Colonic mucosa (tissue), 4 donors: ENCODE data around the gene CYP27A1. TPM values are rescaled to one million over a fixed set of nuclear protein-coding genes. Genes with fewer than 3 reads are reported as not detected.

Experiments
- DNase-seq: peaks from one replicate; pipeline ENCODE4 v3.0.0-alpha.2; 2020
- H3K27ac ChIP-seq: fragments of 200-600 bp; one replicate; pipeline ENCODE4 v1.8.0; 2021
- H3K27me3 ChIP-seq: fragments of 200-600 bp; one replicate; pipeline ENCODE4 v1.8.0; 2021
- H3K36me3 ChIP-seq: fragments of 200-600 bp; one replicate; pipeline ENCODE4 v1.8.0; 2021
- H3K4me1 ChIP-seq: fragments of 200-600 bp; one replicate; pipeline ENCODE4 v1.8.0; 2021; ENCODE audit warnings: mild to moderate bottlenecking
- H3K4me3 ChIP-seq: fragments of 200-600 bp; one replicate; pipeline ENCODE4 v1.8.0; 2021
- H3K9ac ChIP-seq, 2 donors: one replicate each; pipeline ENCODE4 v1.7.0; 2013; ENCODE audit warnings: control low read depth in 2 of 2, low read depth in 2 of 2, low read length in 2 of 2
- H3K9me3 ChIP-seq: fragments of 200-600 bp; one replicate; pipeline ENCODE4 v1.8.0; 2021
- intact Hi-C: fragments of 100-400 bp; cut with DNase I; formaldehyde crosslinking; loops from one replicate; pipeline ENCODE4 v1.14.1; 2022
- total RNA-seq, 2 donors: library from RNA; stranded (reverse); fragmentation: NEBNext Ultra II Directional in 1 of 2; extraction: Animal tissue kit (Norgen Biotek cat#: 25700) in 1 of 2; gene quantifications; one replicate each; pipeline ENCODE4 v1.2.1, GENCODE V29; 2021
- TF ChIP-seq, protein P1 (sequence below): fragments of 200-600 bp; IDR thresholded peaks from one replicate; pipeline ENCODE4 v1.8.0; 2022; ENCODE audit warnings: antibody characterized with exemption, mild to moderate bottlenecking
- donor health status: healthy.
- donor health status: DM: no; HTN: no; CAD: no.
- donor health status: DM: no; HTN: no; CAD: no.

Gene CYP27A1
- total RNA-seq, 2 donors from 2014 or later = 21.7 to 54.0 TPM

DNA sequence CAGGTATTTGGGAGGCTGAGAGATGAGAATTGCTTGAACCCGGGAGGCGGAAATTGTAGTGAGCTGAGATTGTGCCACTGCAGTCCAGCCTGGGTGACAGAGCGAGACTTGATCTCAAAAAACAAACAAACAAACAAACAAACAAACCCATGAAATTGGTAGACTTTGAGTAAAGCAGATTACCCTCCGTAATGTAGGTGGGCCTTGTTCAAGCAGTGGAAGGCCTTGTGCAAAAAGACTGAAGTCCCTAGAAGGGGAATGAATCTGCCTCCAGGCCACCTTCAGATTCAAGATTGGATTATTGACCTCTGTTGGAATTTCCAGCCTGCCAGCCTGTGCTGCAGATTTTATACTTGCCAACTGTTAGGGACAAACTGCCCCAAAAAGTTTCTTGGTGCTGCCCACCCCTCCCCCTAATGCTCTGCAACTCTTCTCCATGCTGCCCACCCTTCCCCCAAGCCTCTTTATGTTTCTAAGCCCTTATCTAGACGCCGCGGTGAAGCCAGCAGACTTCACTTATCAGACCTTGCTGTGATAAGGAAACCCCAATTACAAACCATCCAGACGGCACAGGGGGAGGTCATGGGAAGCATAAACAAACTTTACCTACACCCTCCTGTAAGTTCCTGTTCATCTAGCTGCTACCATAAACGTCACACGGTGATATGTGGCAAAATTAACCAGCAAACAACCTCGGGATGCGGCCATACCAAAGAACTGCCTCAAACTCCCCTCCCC, 17.0 kb downstream of the CYP27A1 start:
- Histone ChIP-seq H3K27ac (no peak overlapping the region), H3K9ac (no peak overlapping the region)
- TF ChIP-seq, protein P1, sequence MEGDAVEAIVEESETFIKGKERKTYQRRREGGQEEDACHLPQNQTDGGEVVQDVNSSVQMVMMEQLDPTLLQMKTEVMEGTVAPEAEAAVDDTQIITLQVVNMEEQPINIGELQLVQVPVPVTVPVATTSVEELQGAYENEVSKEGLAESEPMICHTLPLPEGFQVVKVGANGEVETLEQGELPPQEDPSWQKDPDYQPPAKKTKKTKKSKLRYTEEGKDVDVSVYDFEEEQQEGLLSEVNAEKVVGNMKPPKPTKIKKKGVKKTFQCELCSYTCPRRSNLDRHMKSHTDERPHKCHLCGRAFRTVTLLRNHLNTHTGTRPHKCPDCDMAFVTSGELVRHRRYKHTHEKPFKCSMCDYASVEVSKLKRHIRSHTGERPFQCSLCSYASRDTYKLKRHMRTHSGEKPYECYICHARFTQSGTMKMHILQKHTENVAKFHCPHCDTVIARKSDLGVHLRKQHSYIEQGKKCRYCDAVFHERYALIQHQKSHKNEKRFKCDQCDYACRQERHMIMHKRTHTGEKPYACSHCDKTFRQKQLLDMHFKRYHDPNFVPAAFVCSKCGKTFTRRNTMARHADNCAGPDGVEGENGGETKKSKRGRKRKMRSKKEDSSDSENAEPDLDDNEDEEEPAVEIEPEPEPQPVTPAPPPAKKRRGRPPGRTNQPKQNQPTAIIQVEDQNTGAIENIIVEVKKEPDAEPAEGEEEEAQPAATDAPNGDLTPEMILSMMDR = no peak

DNA sequence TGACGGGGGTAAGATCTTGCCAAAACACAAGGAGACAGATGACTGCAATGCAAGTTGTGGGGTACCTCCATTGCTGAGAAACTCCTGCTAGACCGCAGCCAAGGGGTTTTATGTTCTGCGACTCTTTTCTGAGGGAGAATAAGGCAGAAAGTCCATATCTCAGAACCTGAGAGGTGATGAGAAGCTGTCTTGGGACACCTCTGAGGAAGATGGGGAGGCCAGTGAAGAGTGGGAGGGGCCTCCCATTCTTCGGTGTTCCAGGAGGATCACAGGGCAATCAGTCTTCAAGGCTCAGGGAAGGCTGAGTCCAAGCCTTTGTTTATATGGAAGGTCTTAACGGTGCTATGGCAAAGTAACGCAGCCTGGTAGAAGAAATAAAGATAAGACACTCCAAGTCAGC, 18.0 kb downstream of the CYP27A1 start:
- Histone ChIP-seq H3K36me3 (no peaks in the 10 kb centered on the region), H3K27ac (no peak overlapping the region), H3K27me3 (no peaks in the 10 kb centered on the region), H3K4me1 (no peaks in the 10 kb centered on the region), H3K9ac (no peak overlapping the region), H3K4me3 (no peak overlapping the region), H3K9me3 (no peaks in the 10 kb centered on the region)
- intact Hi-C loops = no loop called here
- TF ChIP-seq, protein P1 = no peak
- DNase-seq = no peak

More for the DNA sequence above, 17.0 kb downstream of the CYP27A1 start:
- Histone ChIP-seq H3K9me3 (no peaks in the 10 kb centered on the region), H3K36me3 (no peaks in the 10 kb centered on the region), H3K27me3 (no peaks in the 10 kb centered on the region), H3K4me1 (no peaks in the 10 kb centered on the region), H3K4me3 (no peak overlapping the region)
- intact Hi-C loops = no loop called here
- DNase-seq = no peak

DNA sequence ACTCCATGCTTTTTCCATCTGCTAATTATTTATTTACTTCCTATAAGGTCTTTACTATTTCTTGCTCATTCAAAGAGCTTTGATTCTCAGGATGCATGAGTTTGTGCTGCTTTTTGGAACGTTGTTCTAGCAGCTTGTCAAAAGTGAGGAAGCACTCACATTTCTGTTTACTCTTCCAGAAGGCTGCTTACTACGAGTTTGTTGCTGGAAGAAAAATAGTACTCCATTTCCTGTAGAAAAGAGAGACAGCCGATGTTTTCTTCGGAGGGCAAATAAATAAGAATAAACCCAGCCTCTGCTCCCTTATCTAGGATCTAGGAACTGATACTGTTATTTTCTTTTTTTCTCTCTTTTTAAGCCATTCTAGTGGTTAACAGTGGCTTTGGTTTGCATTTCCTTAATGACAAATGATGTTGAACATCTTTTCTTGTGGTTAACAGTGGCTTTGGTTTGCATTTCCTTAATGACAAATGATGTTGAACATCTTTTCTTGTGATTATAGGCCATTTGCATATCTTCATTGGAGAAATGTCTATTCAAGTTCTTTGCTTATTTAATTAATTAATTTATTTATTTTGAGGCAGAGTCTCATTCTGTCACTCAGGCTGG, 20.5 kb downstream of the CYP27A1 start:
- no peaks in the 10 kb centered on the region for H3K36me3 ChIP-seq
- no peaks in the 10 kb centered on the region for H3K4me1 ChIP-seq
- H3K27ac ChIP-seq = no peak overlapping the region
- H3K27me3 ChIP-seq = no peaks in the 10 kb centered on the region
- H3K9me3 ChIP-seq = no peaks in the 10 kb centered on the region
- TF ChIP-seq, protein P1 = no peak
- intact Hi-C loops = no loop called here
- no peak overlapping the region for H3K4me3 ChIP-seq
- no peak overlapping the region for H3K9ac ChIP-seq
- DNase-seq = no peak

DNA sequence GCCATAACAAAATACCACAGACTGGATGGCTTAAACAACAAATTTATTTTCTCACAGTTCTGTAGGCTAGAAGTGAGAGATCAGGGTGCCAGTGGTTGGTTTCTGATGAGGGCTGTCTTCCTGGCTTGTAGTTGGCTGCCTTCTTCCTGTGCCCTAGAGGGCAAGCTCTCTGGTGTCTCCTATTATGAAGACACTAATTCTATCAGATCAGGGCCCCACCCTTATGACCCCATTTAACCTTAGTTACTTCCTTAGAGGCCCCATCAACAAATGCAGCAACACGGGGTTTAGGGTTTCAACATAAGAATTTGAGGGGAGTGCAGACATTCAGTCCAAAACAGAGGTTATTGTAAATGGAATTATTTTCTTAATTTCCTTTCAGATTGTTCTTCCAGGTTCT, 22.9 kb downstream of the CYP27A1 start:
- Histone ChIP-seq H3K4me1 (no peaks in the 10 kb centered on the region), H3K9me3 (no peaks in the 10 kb centered on the region), H3K27me3 (no peaks in the 10 kb centered on the region), H3K27ac (no peak overlapping the region), H3K4me3 (no peak overlapping the region), H3K9ac (no peak overlapping the region), H3K36me3 (no peaks in the 10 kb centered on the region)
- TF ChIP-seq, protein P1 = no peak
- no peak for DNase-seq
- intact Hi-C loops = no loop called here

DNA sequence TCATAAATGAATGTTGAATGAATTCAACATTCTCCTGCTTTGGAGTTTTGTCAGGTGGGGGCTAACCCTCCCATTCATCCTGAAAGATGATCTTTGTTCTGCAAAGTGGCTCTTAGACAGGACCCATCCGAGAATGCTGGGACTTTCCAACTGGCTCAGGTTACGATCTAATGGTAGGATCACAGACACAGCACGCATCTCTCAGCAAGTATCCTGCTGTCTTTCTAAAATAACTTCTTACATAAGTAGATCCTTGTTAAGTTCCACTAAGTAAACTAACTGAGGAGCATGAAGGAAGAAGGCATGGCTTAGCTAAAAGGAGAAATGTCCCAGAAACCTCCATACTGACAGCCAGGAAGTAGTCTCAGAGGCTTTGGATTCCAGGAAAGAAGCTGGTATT, 23.7 kb downstream of the CYP27A1 start:
- Histone ChIP-seq H3K36me3 (no peaks in the 10 kb centered on the region), H3K4me3 (no peak overlapping the region), H3K9ac (no peak overlapping the region), H3K27me3 (no peaks in the 10 kb centered on the region), H3K9me3 (no peaks in the 10 kb centered on the region), H3K27ac (peak overlapping the region; percentile 56), H3K4me1 (no peaks in the 10 kb centered on the region)
- TF ChIP-seq, protein P1 = no peak
- intact Hi-C loops = no loop called here
- no peak for DNase-seq
